SK-N-SH (cell line): Measurements from ENCODE around the gene CFAP299. TPM values are rescaled to one million over a fixed set of nuclear protein-coding genes. Genes with fewer than 3 reads are reported as not detected.

Experiments
- CTCF ChIA-PET: fragments of 300-600, 350-600 bp; formaldehyde crosslinking; extraction: SDS; loops from one replicate; lab custom pipeline; 2021; lab: Yijun Ruan, JAX
- POLR2A ChIA-PET: fragments of 350-600 bp; sonication (Branson Sonifier 250); formaldehyde crosslinking; extraction: SDS; loops from one replicate; lab custom pipeline; 2020; ENCODE audit warnings: antibody characterized with exemption, inconsistent platforms; lab: Yijun Ruan, JAX
- DNase-seq: peaks from one replicate; pipeline ENCODE4 v3.0.0; 2012
- H2AFZ ChIP-seq: fragments of 200-600 bp; sonication (generic); 2 replicates; pipeline ENCODE4 v1.8.1; 2016; ENCODE audit warnings: antibody characterized with exemption, mild to moderate bottlenecking, low read depth
- H3F3A ChIP-seq: fragments of 200-600 bp; sonication (generic); replicated peaks from 2 replicates; pipeline ENCODE3; 2016; ENCODE audit warnings: antibody characterized with exemption, mild to moderate bottlenecking; ENCODE audit not compliant: insufficient read depth
- H3K27ac ChIP-seq, 2 experiments: fragments of 200-500 bp in 1 of 2; fragments of 200-600 bp in 1 of 2; sonication (Bioruptor generic) in 1 of 2; sonication (generic), shearing (Covaris generic) in 1 of 2; 2 replicates each; pipeline versions ENCODE4 v1.5.1 to v1.6.1; 2014 to 2016; ENCODE audit warnings: low read depth in 2 of 2, inconsistent platforms in 1 of 2, low read length in 1 of 2, mild to moderate bottlenecking in 1 of 2, mixed read lengths in 1 of 2
- H3K27me3 ChIP-seq: fragments of 200-600 bp; sonication (generic), shearing (Covaris generic); 2 replicates; pipeline ENCODE4 v1.6.1; 2016; ENCODE audit warnings: mixed run types; ENCODE audit not compliant: insufficient read depth
- H3K36me3 ChIP-seq, 2 experiments: fragments of 200-500 bp in 1 of 2; fragments of 200-600 bp in 1 of 2; sonication (Bioruptor generic) in 1 of 2; sonication (generic) in 1 of 2; replicated peaks in 1 of 2; 2 replicates each; pipeline versions ENCODE3 to v1.5.1; 2014 to 2016; ENCODE audit warnings: low read length in 1 of 2, mild to moderate bottlenecking in 1 of 2; ENCODE audit not compliant: insufficient read depth in 2 of 2, control insufficient read depth in 1 of 2
- H3K4me1 ChIP-seq, 2 experiments: fragments of 200-500 bp in 1 of 2; fragments of 200-600 bp in 1 of 2; sonication (Bioruptor generic) in 1 of 2; sonication (generic), shearing (Covaris generic) in 1 of 2; 2 replicates each; pipeline versions ENCODE4 v1.5.1 to v1.6.1; 2014 to 2016; ENCODE audit warnings: low read depth in 1 of 2, low read length in 1 of 2, mixed run types in 1 of 2; ENCODE audit not compliant: insufficient read depth in 2 of 2, control insufficient read depth in 1 of 2
- H3K4me2 ChIP-seq: fragments of 200-600 bp; sonication (generic), shearing (Covaris generic); 2 replicates; pipeline ENCODE4 v1.6.1; 2017; ENCODE audit warnings: mixed run types
- H3K4me3 ChIP-seq, 2 experiments: fragments of 200-500 bp in 1 of 2; fragments of 200-600 bp in 1 of 2; sonication (Bioruptor generic) in 1 of 2; sonication (generic), shearing (Covaris generic) in 1 of 2; 2 replicates each; pipeline versions ENCODE4 v1.5.1 to v1.8.1; 2014 to 2016; ENCODE audit warnings: low read depth in 2 of 2, inconsistent platforms in 1 of 2, low read length in 1 of 2, mild to moderate bottlenecking in 1 of 2, mixed read lengths in 1 of 2, moderate library complexity in 1 of 2
- H3K79me2 ChIP-seq: fragments of 200-600 bp; sonication (generic); 2 replicates; pipeline ENCODE4 v1.8.1; 2017; ENCODE audit warnings: mild to moderate bottlenecking; ENCODE audit not compliant: insufficient read depth
- H3K9ac ChIP-seq: fragments of 200-600 bp; sonication (generic); 2 replicates; pipeline ENCODE4 v1.6.1; 2017; ENCODE audit warnings: mixed run types
- H3K9me2 ChIP-seq: fragments of 200-600 bp; sonication (generic); 2 replicates; pipeline ENCODE4 v1.6.1; 2017; ENCODE audit warnings: mixed run types
- H3K9me3 ChIP-seq: fragments of 200-600 bp; sonication (generic); 2 replicates; pipeline ENCODE4 v1.6.1; 2017; ENCODE audit warnings: mixed run types, mild to moderate bottlenecking, moderate library complexity
- H4K20me1 ChIP-seq: fragments of 200-600 bp; sonication (generic); 2 replicates; pipeline ENCODE4 v1.6.1; 2017; ENCODE audit warnings: mild to moderate bottlenecking, mixed run types; ENCODE audit not compliant: insufficient read depth
- EP300 ChIP-seq, 2 experiments: IDR thresholded peaks; 2 replicates each; pipeline versions ENCODE4 v1.4.0 to v1.6.1; 2012; ENCODE audit warnings: borderline replicate concordance in 1 of 2, low read depth in 1 of 2, low read length in 1 of 2
- EZH2phosphoT487 ChIP-seq: fragments of 200-600 bp; sonication (generic); IDR thresholded peaks from 2 replicates; pipeline ENCODE4 v1.6.1; 2017; ENCODE audit warnings: low read depth, mixed run types, mild to moderate bottlenecking, antibody characterized with exemption, moderate library complexity, borderline replicate concordance
- FOSL2 ChIP-seq: IDR thresholded peaks from 2 replicates; pipeline ENCODE4 v1.4.0; 2012; ENCODE audit warnings: low read depth, mild to moderate bottlenecking, moderate library complexity, borderline replicate concordance
- GABPA ChIP-seq: IDR thresholded peaks from 2 replicates; pipeline ENCODE4 v1.4.0; 2012; ENCODE audit warnings: low read depth, mild to moderate bottlenecking
- GATA2 ChIP-seq: sonication (generic); formaldehyde crosslinking; IDR thresholded peaks from 2 replicates; pipeline ENCODE4 v1.5.0; 2020; ENCODE audit warnings: mild to moderate bottlenecking, missing genetic modification reagents
- IRF3 ChIP-seq: fragments of 150-350 bp; IDR thresholded peaks from 2 replicates; pipeline ENCODE4 v1.6.1; 2016; ENCODE audit warnings: mild to moderate bottlenecking, low read depth, low read length
- JUND ChIP-seq: IDR thresholded peaks from 2 replicates; pipeline ENCODE4 v1.4.0; 2012
- MEF2A ChIP-seq: IDR thresholded peaks from 2 replicates; pipeline ENCODE4 v1.4.0; 2012; ENCODE audit warnings: low read depth, borderline replicate concordance
- MXI1 ChIP-seq: IDR thresholded peaks from 2 replicates; pipeline ENCODE4 v1.6.1; 2012; ENCODE audit warnings: mild to moderate bottlenecking, low read depth, low read length, improper control_type of control experiment
- NRF1 ChIP-seq: IDR thresholded peaks from 2 replicates; pipeline ENCODE4 v1.6.1; 2012; ENCODE audit warnings: low read depth, mild to moderate bottlenecking, low read length
- POLR2AphosphoS5 ChIP-seq: IDR thresholded peaks from 2 replicates; pipeline ENCODE4 v1.6.1; 2012; ENCODE audit warnings: low read depth, low read length
- RCOR1 ChIP-seq: fragments of 150-350 bp; IDR thresholded peaks from 2 replicates; pipeline ENCODE4 v1.6.1; 2017; ENCODE audit warnings: antibody characterized with exemption, low read length
- RFX5 ChIP-seq: IDR thresholded peaks from 2 replicates; pipeline ENCODE4 v1.6.1; 2012; ENCODE audit warnings: mild to moderate bottlenecking, improper control_type of control experiment, low read length
- RXRA ChIP-seq: IDR thresholded peaks from 2 replicates; pipeline ENCODE4 v1.4.0; 2012; ENCODE audit warnings: low read depth, mild to moderate bottlenecking, borderline replicate concordance
- SMC3 ChIP-seq: IDR thresholded peaks from 2 replicates; pipeline ENCODE4 v1.6.1; 2012; ENCODE audit warnings: low read depth, low read length, improper control_type of control experiment
- TAF1 ChIP-seq: IDR thresholded peaks from 2 replicates; pipeline ENCODE4 v1.6.1; 2012; ENCODE audit warnings: low read depth, mild to moderate bottlenecking, low read length, moderate library complexity, borderline replicate concordance
- TCF12 ChIP-seq: IDR thresholded peaks from 2 replicates; pipeline ENCODE4 v1.4.0; 2012
- TEAD4 ChIP-seq: IDR thresholded peaks from 2 replicates; pipeline ENCODE4 v1.4.0; 2012; ENCODE audit warnings: mild to moderate bottlenecking, borderline replicate concordance; ENCODE audit not compliant: insufficient read depth
- USF1 ChIP-seq: IDR thresholded peaks from 2 replicates; pipeline ENCODE4 v1.4.0; 2012; ENCODE audit warnings: low read depth, borderline replicate concordance
- WGBS: methylation state at CpG from one replicate; pipeline ENCODE4 v1.1.6; 2017; ENCODE audit warnings: low lambda C conversion rate; 5-methylcytosine and 5-hydroxymethylcytosine counted together
- polyA plus RNA-seq, 3 experiments: library from polyadenylated mRNA; depleted of rRNA; stranded (reverse); fragments of >200 nt; gene quantifications; 2 replicates each; pipeline ENCODE4 v1.2.3, GENCODE V29; 2012
- TF ChIP-seq, protein P1 (sequence below): IDR thresholded peaks from 2 replicates; pipeline ENCODE4; 2012
- TF ChIP-seq, protein P2 (sequence below): fragments of 200-600 bp; sonication (generic); IDR thresholded peaks from 2 replicates; pipeline ENCODE4 v1.6.1; 2017; ENCODE audit warnings: antibody characterized with exemption, mild to moderate bottlenecking, moderate library complexity
- TF ChIP-seq, protein P3 (sequence below): IDR thresholded peaks from 2 replicates; pipeline ENCODE4 v1.4.0; 2012; ENCODE audit warnings: low read depth, borderline replicate concordance

The CFAP299 gene
- polyA plus RNA-seq, 1 of the 3 experiments (the other 2 are of a cell fraction), result 1.2 TPM

DNA sequence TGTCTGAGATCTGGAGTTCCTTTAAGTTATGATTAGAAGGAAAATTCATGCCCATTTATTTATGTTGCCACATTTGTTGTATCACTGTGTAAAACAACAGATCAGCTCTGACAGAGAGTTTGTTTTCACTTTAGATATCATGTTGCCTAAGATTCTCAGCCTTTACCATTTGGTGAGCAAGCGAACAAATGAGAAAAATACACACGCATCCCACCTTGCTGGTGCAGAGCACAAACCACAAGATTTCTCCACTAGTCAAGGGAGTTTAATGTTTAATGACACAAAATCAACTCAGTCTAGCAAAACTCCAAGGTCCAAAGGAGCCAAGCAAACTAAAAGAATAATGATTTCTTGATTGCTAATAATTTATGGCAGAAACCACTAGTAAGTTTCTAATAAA is 41.3 kb upstream of the CFAP299 start:
- H3K9ac ChIP-seq, result no peak overlapping the region
- no peak for DNase-seq
- H3K9me2 ChIP-seq, result no peaks in the 10 kb centered on the region
- H3K4me2 ChIP-seq, result no peak overlapping the region
- peaks cover 0 to 7% of the 10 kb centered on the region in 2 experiments; a peak in 1 of 4 replicates for H3K4me1 ChIP-seq
- no peak for TF ChIP-seq EP300 (IDR thresholded peaks at IDR 0.05; ENCODE audit: borderline replicate concordance in 1 of 2, low read depth in 1 of 2, low read length in 1 of 2)
- TF ChIP-seq POLR2AphosphoS5, result 0 out of 2 replicates have a peak, but pooled peaks have one; percentile 39
- no peak for TF ChIP-seq EZH2phosphoT487
- TF ChIP-seq USF1, result no peak
- TF ChIP-seq JUND, result peak; percentile 5; the same call in 1 of the 2 replicates
- CTCF ChIA-PET, result no interaction called here
- H3F3A ChIP-seq, result peaks cover 71% of the 10 kb centered on the region
- POLR2A ChIA-PET, result no interaction called here
- H3K27ac ChIP-seq, result peak overlapping the region in 1 of 2 experiments; percentile 56; a peak in 2 of 4 replicates
- H3K79me2 ChIP-seq, result peaks cover 41% of the 10 kb centered on the region
- H3K4me3 ChIP-seq, result no peak overlapping the region
- peaks cover 23 to 42% of the 10 kb centered on the region in 2 experiments for H3K36me3 ChIP-seq
- H4K20me1 ChIP-seq, result no peaks in the 10 kb centered on the region; the same call in 1 of the 2 replicates
- no peaks in the 10 kb centered on the region for H3K27me3 ChIP-seq
- 86% methylated on average over 2 of the region's 2 CpGs for WGBS
- H2AFZ ChIP-seq, result no peak overlapping the region
- H3K9me3 ChIP-seq, result no peaks in the 10 kb centered on the region

GRCh38 chr4:80295336-80295735 is 40.2 kb upstream of the CFAP299 start:
- peaks cover 0 to 7% of the 10 kb centered on the region in 2 experiments; a peak in 1 of 4 replicates for H3K4me1 ChIP-seq
- H2AFZ ChIP-seq, result no peak overlapping the region
- H3K9me2 ChIP-seq, result no peaks in the 10 kb centered on the region
- peaks cover 15 to 36% of the 10 kb centered on the region in 2 experiments for H3K36me3 ChIP-seq
- H3K4me3 ChIP-seq, result no peak overlapping the region
- DNase-seq, result no peak
- no peaks in the 10 kb centered on the region for H3K27me3 ChIP-seq
- 85% methylated on average over 3 of the region's 3 CpGs for WGBS
- H3K4me2 ChIP-seq, result no peak overlapping the region
- H3K79me2 ChIP-seq, result peaks cover 29% of the 10 kb centered on the region
- peak overlapping the region in 1 of 2 experiments; percentile 56; a peak in 2 of 4 replicates for H3K27ac ChIP-seq
- H3F3A ChIP-seq, result peaks cover 60% of the 10 kb centered on the region
- H3K9ac ChIP-seq, result no peak overlapping the region
- H4K20me1 ChIP-seq, result no peaks in the 10 kb centered on the region
- ChIA-PET POLR2A (no interaction called here), CTCF (no interaction called here)
- no peaks in the 10 kb centered on the region for H3K9me3 ChIP-seq
- TF ChIP-seq POLR2AphosphoS5, result no peak
- TF ChIP-seq FOSL2, result no peak
- TF ChIP-seq TAF1, result no peak
- no peak for TF ChIP-seq TEAD4
- no peak for TF ChIP-seq RCOR1
- TF ChIP-seq, protein P1, sequence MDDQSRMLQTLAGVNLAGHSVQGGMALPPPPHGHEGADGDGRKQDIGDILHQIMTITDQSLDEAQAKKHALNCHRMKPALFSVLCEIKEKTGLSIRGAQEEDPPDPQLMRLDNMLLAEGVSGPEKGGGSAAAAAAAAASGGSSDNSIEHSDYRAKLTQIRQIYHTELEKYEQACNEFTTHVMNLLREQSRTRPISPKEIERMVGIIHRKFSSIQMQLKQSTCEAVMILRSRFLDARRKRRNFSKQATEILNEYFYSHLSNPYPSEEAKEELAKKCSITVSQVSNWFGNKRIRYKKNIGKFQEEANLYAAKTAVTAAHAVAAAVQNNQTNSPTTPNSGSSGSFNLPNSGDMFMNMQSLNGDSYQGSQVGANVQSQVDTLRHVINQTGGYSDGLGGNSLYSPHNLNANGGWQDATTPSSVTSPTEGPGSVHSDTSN, result no peak
- TF ChIP-seq GATA2 (CRISPR knock-in tag), result no peak
- TF ChIP-seq MXI1, result no peak
- TF ChIP-seq RXRA, result no peak
- TF ChIP-seq SMC3, result no peak
- TF ChIP-seq, protein P2, sequence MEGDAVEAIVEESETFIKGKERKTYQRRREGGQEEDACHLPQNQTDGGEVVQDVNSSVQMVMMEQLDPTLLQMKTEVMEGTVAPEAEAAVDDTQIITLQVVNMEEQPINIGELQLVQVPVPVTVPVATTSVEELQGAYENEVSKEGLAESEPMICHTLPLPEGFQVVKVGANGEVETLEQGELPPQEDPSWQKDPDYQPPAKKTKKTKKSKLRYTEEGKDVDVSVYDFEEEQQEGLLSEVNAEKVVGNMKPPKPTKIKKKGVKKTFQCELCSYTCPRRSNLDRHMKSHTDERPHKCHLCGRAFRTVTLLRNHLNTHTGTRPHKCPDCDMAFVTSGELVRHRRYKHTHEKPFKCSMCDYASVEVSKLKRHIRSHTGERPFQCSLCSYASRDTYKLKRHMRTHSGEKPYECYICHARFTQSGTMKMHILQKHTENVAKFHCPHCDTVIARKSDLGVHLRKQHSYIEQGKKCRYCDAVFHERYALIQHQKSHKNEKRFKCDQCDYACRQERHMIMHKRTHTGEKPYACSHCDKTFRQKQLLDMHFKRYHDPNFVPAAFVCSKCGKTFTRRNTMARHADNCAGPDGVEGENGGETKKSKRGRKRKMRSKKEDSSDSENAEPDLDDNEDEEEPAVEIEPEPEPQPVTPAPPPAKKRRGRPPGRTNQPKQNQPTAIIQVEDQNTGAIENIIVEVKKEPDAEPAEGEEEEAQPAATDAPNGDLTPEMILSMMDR, result no peak
- TF ChIP-seq MEF2A, result no peak
- TF ChIP-seq GABPA, result no peak
- TF ChIP-seq NRF1, result no peak
- TF ChIP-seq TCF12, result no peak
- TF ChIP-seq RFX5, result no peak
- no peak for TF ChIP-seq IRF3
- no peak for TF ChIP-seq EP300 (IDR thresholded peaks at IDR 0.05; ENCODE audit: borderline replicate concordance in 1 of 2, low read depth in 1 of 2, low read length in 1 of 2)
- TF ChIP-seq, protein P3, sequence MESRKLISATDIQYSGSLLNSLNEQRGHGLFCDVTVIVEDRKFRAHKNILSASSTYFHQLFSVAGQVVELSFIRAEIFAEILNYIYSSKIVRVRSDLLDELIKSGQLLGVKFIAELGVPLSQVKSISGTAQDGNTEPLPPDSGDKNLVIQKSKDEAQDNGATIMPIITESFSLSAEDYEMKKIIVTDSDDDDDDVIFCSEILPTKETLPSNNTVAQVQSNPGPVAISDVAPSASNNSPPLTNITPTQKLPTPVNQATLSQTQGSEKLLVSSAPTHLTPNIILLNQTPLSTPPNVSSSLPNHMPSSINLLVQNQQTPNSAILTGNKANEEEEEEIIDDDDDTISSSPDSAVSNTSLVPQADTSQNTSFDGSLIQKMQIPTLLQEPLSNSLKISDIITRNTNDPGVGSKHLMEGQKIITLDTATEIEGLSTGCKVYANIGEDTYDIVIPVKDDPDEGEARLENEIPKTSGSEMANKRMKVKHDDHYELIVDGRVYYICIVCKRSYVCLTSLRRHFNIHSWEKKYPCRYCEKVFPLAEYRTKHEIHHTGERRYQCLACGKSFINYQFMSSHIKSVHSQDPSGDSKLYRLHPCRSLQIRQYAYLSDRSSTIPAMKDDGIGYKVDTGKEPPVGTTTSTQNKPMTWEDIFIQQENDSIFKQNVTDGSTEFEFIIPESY, result no peak
- TF ChIP-seq, all 33 proteins: peak for 0
